IMR-90 (cell line): ENCODE results near the gene EFNA5. TPM values are rescaled to one million over a fixed set of nuclear protein-coding genes. Genes with fewer than 3 reads are reported as not detected.

Experiments
- ATAC-seq: fragments of 200-7000 bp; cut with Tn5 transposase; 2 replicates; pipeline ENCODE4 v1.9.1; 2020; ENCODE audit warnings: low read depth, mild to moderate bottlenecking, moderate library complexity
- BruUV-seq: library from RNA; stranded (reverse); fragments of 400-500 nt; replicated peaks from 2 replicates; lab custom pipeline; 2021; lab: Mats Ljungman, UMichigan
- CTCF ChIA-PET: fragments of 300-600 bp; formaldehyde crosslinking; extraction: SDS; loops from one replicate; lab custom pipeline; 2021; ENCODE audit warnings: antibody characterized with exemption; lab: Yijun Ruan, JAX
- POLR2A ChIA-PET: fragments of 300-600 bp; sonication (Branson Sonifier 250); formaldehyde crosslinking; loops from one replicate; lab custom pipeline; 2022; ENCODE audit warnings: antibody characterized with exemption; ENCODE audit not compliant: unreplicated experiment; lab: Charles Lee
- DNase-seq: peaks from one replicate; pipeline ENCODE4 v3.0.0; 2013
- H2AFZ ChIP-seq: replicated peaks from 2 replicates; pipeline ENCODE3; 2013; ENCODE audit warnings: low read length, mild to moderate bottlenecking; ENCODE audit not compliant: poor library complexity
- H2AK5ac ChIP-seq: 2 replicates; pipeline ENCODE4 v1.6.1; 2013; ENCODE audit warnings: low read depth, low read length, inconsistent platforms
- H2AK9ac ChIP-seq: replicated peaks from 2 replicates; pipeline ENCODE3; 2013; ENCODE audit warnings: mild to moderate bottlenecking, low read depth, low read length, moderate library complexity; ENCODE audit not compliant: poor library complexity
- H2BK120ac ChIP-seq: 2 replicates; pipeline ENCODE4 v1.6.1; 2013; ENCODE audit warnings: low read depth, low read length, inconsistent platforms
- H2BK15ac ChIP-seq: 3 replicates; pipeline ENCODE4 v1.6.1; 2013; ENCODE audit warnings: low read depth, low read length, inconsistent platforms
- H2BK20ac ChIP-seq: 2 replicates; pipeline ENCODE4 v1.6.1; 2013; ENCODE audit warnings: low read depth, mild to moderate bottlenecking, inconsistent platforms, low read length, moderate library complexity
- H2BK5ac ChIP-seq: 2 replicates; pipeline ENCODE4 v1.6.1; 2013; ENCODE audit warnings: mild to moderate bottlenecking, low read depth, low read length, inconsistent platforms; ENCODE audit not compliant: poor library complexity, severe bottlenecking
- H3K14ac ChIP-seq: replicated peaks from 2 replicates; pipeline ENCODE4 v1.6.1; 2013; ENCODE audit warnings: low read depth, low read length, inconsistent platforms
- H3K18ac ChIP-seq: 2 replicates; pipeline ENCODE4 v1.6.1; 2013; ENCODE audit warnings: low read depth, low read length, control low read depth
- H3K23ac ChIP-seq: 2 replicates; pipeline ENCODE4 v1.6.1; 2013; ENCODE audit warnings: low read depth, low read length, inconsistent platforms
- H3K27ac ChIP-seq: 2 replicates; pipeline ENCODE4 v1.5.1; 2013; ENCODE audit warnings: mild to moderate bottlenecking, control low read depth, low read length; ENCODE audit not compliant: insufficient read depth
- H3K27me3 ChIP-seq: 2 replicates; pipeline ENCODE4 v1.6.1; 2013; ENCODE audit warnings: low read length; ENCODE audit not compliant: control insufficient read depth, insufficient read depth
- H3K36me3 ChIP-seq: 2 replicates; pipeline ENCODE4 v1.6.1; 2013; ENCODE audit warnings: low read length, mixed read lengths; ENCODE audit not compliant: control insufficient read depth, insufficient read depth
- H3K4ac ChIP-seq: 2 replicates; pipeline ENCODE4 v1.6.1; 2013; ENCODE audit warnings: low read depth, low read length, inconsistent platforms
- H3K4me1 ChIP-seq: 2 replicates; pipeline ENCODE4 v1.6.1; 2013; ENCODE audit warnings: low read length, mixed read lengths; ENCODE audit not compliant: control insufficient read depth, insufficient read depth
- H3K4me2 ChIP-seq: 2 replicates; pipeline ENCODE4 v1.6.1; 2013; ENCODE audit warnings: low read depth, mild to moderate bottlenecking, control low read depth, low read length, moderate library complexity
- H3K4me3 ChIP-seq: 2 replicates; pipeline ENCODE4 v1.5.1; 2013; ENCODE audit warnings: low read depth, mild to moderate bottlenecking, control low read depth, low read length, moderate library complexity; ENCODE audit not compliant: insufficient read depth
- H3K56ac ChIP-seq: 2 replicates; pipeline ENCODE4 v1.6.1; 2013; ENCODE audit warnings: low read length, inconsistent platforms; ENCODE audit not compliant: insufficient read depth; ENCODE audit errors: extremely low read depth
- H3K79me1 ChIP-seq, 2 experiments: 2 replicates each; pipeline ENCODE4 v1.6.1; 2013; ENCODE audit warnings: low read length in 2 of 2, inconsistent platforms in 1 of 2, low read depth in 1 of 2
- H3K9ac ChIP-seq: 2 replicates; pipeline ENCODE4 v1.6.1; 2013; ENCODE audit warnings: low read depth, low read length, control low read depth
- H3K9me1 ChIP-seq: 2 replicates; pipeline ENCODE4 v1.6.1; 2013; ENCODE audit warnings: low read length, inconsistent platforms; ENCODE audit not compliant: insufficient read depth
- H3K9me3 ChIP-seq: 2 replicates; pipeline ENCODE4 v1.6.1; 2013; ENCODE audit warnings: low read length; ENCODE audit not compliant: control insufficient read depth, insufficient read depth
- H4K20me1 ChIP-seq: 2 replicates; pipeline ENCODE4 v1.6.1; 2013; ENCODE audit warnings: low read length, inconsistent platforms; ENCODE audit not compliant: insufficient read depth
- H4K5ac ChIP-seq: 2 replicates; pipeline ENCODE4 v1.6.1; 2013; ENCODE audit warnings: mild to moderate bottlenecking, low read depth, low read length, control low read depth
- H4K8ac ChIP-seq, 2 experiments: 2 replicates each; pipeline ENCODE4 v1.6.1; 2013; ENCODE audit warnings: low read depth in 2 of 2, low read length in 2 of 2, control low read depth in 1 of 2, inconsistent platforms in 1 of 2
- H4K91ac ChIP-seq: 2 replicates; pipeline ENCODE4 v1.6.1; 2013; ENCODE audit warnings: low read depth, low read length, inconsistent platforms; ENCODE audit not compliant: insufficient read depth
- BHLHE40 ChIP-seq: fragments of 150-350 bp; IDR thresholded peaks from 2 replicates; pipeline ENCODE4 v1.6.1; 2016; ENCODE audit warnings: mild to moderate bottlenecking, low read depth, low read length
- CEBPB ChIP-seq: IDR thresholded peaks from 2 replicates; pipeline ENCODE4 v1.6.1; 2012; ENCODE audit warnings: low read depth, low read length, improper control_type of control experiment
- CHD1 ChIP-seq: IDR thresholded peaks from 2 replicates; pipeline ENCODE4 v1.6.1; 2012; ENCODE audit warnings: low read depth, low read length, improper control_type of control experiment
- ELK1 ChIP-seq: fragments of 150-350 bp; IDR thresholded peaks from 2 replicates; pipeline ENCODE4 v1.6.1; 2016; ENCODE audit warnings: low read depth, mild to moderate bottlenecking, low read length, moderate library complexity, borderline replicate concordance
- FOS ChIP-seq: fragments of 150-350 bp; IDR thresholded peaks from 2 replicates; pipeline ENCODE4 v1.6.1; 2016; ENCODE audit warnings: low read depth, low read length
- MAFK ChIP-seq: IDR thresholded peaks from 2 replicates; pipeline ENCODE4 v1.6.1; 2012; ENCODE audit warnings: low read depth, low read length, improper control_type of control experiment
- MAZ ChIP-seq: IDR thresholded peaks from 2 replicates; pipeline ENCODE4 v1.6.1; 2012; ENCODE audit warnings: low read depth, mild to moderate bottlenecking, low read length, improper control_type of control experiment, moderate library complexity, borderline replicate concordance
- MXI1 ChIP-seq: IDR thresholded peaks from 2 replicates; pipeline ENCODE4 v1.6.1; 2012; ENCODE audit warnings: low read depth, mild to moderate bottlenecking, low read length, moderate library complexity, borderline replicate concordance
- NFE2L2 ChIP-seq: fragments of 150-350 bp; IDR thresholded peaks from 2 replicates; pipeline ENCODE4 v1.6.1; 2016; ENCODE audit warnings: low read depth, mild to moderate bottlenecking, low read length
- POLR2A ChIP-seq: IDR thresholded peaks from 2 replicates; pipeline ENCODE4 v1.6.1; 2012; ENCODE audit warnings: mild to moderate bottlenecking, low read depth, low read length
- RAD21 ChIP-seq: IDR thresholded peaks from 2 replicates; pipeline ENCODE4 v1.6.1; 2012; ENCODE audit warnings: low read length, improper control_type of control experiment
- RCOR1 ChIP-seq: IDR thresholded peaks from 2 replicates; pipeline ENCODE4 v1.6.1; 2012; ENCODE audit warnings: mild to moderate bottlenecking, low read length, improper control_type of control experiment; ENCODE audit not compliant: insufficient replicate concordance
- RFX5 ChIP-seq: IDR thresholded peaks from 2 replicates; pipeline ENCODE4 v1.8.0; 2012; ENCODE audit warnings: low read depth, mild to moderate bottlenecking, low read length, moderate library complexity
- SMC3 ChIP-seq: fragments of 150-350 bp; IDR thresholded peaks from 2 replicates; pipeline ENCODE4 v1.6.1; 2016; ENCODE audit warnings: low read depth, mild to moderate bottlenecking, antibody characterized with exemption, low read length, moderate library complexity
- WGBS, 2 experiments: methylation state at CpG; one replicate each; pipeline versions ENCODE4 v1.1.5 to v1.1.7; 2013; ENCODE audit warnings: missing lambda C conversion rate in 2 of 2; ENCODE audit not compliant: insufficient read length in 1 of 2; ENCODE audit errors: extremely low coverage in 2 of 2; 5-methylcytosine and 5-hydroxymethylcytosine counted together
- dilution Hi-C: fragments of 300-500 bp; cut with HindIII; formaldehyde crosslinking; loops from one replicate; pipeline ENCODE4 v1.14.3; 2018; ENCODE audit warnings: low sequenced_read_pairs; ENCODE audit not compliant: unreplicated experiment
- in situ Hi-C: fragments of 300-500 bp; cut with MboI; formaldehyde crosslinking; loops from 3 replicates; pipeline ENCODE4 v1.14.3; 2019; ENCODE audit warnings: low sequenced_read_pairs, inconsistent platforms, mixed read lengths
- intact Hi-C: fragments of 100-400 bp; cut with micrococcal nuclease; formaldehyde crosslinking; loops from 2 replicates; pipeline ENCODE4 v1.10.0; 2022
- polyA plus RNA-seq, 3 experiments: library from polyadenylated mRNA; depleted of rRNA; stranded (reverse); fragments of >200 nt; gene quantifications; 2 replicates each; pipeline ENCODE4 v1.2.3, GENCODE V29; 2012; ENCODE audit warnings: low replicate concordance in 1 of 3
- total RNA-seq: library from RNA; depleted of rRNA; stranded (reverse); fragments of >200 nt; gene quantifications from 2 replicates; pipeline ENCODE4 v1.2.3, GENCODE V29; 2012
- TF ChIP-seq, protein P1 (sequence below): fragments of 150-350 bp; IDR thresholded peaks from 2 replicates; pipeline ENCODE4 v1.6.1; 2017; ENCODE audit warnings: mild to moderate bottlenecking, antibody characterized with exemption, low read length, low read depth
- TF ChIP-seq, protein P2 (sequence below): conservative IDR thresholded peaks from 2 replicates; pipeline ENCODE4 v1.5.1; 2012; ENCODE audit warnings: mild to moderate bottlenecking, low read depth, low read length, improper control_type of control experiment

The EFNA5 gene
- total and polyA plus RNA-seq, 2 of the 4 experiments (the other 2 are of a cell fraction), result 1.5 to 1.6 TPM

GRCh38 chr5:107712359-107712870 lies 41.7 kb upstream of the EFNA5 start:
- no peak for TF ChIP-seq FOS
- TF ChIP-seq, protein P1, sequence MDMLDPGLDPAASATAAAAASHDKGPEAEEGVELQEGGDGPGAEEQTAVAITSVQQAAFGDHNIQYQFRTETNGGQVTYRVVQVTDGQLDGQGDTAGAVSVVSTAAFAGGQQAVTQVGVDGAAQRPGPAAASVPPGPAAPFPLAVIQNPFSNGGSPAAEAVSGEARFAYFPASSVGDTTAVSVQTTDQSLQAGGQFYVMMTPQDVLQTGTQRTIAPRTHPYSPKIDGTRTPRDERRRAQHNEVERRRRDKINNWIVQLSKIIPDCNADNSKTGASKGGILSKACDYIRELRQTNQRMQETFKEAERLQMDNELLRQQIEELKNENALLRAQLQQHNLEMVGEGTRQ, result no peak
- no peak for TF ChIP-seq CEBPB
- TF ChIP-seq POLR2A, result no peak
- no peak for TF ChIP-seq NFE2L2
- TF ChIP-seq RFX5, result no peak
- no peak for TF ChIP-seq MXI1
- TF ChIP-seq CHD1, result no peak
- no peak for TF ChIP-seq RAD21
- no peak for TF ChIP-seq ELK1
- no peak for TF ChIP-seq RCOR1
- TF ChIP-seq BHLHE40, result no peak
- TF ChIP-seq MAFK, result no peak
- no peak for TF ChIP-seq MAZ
- no peak for TF ChIP-seq SMC3
- TF ChIP-seq, protein P2, sequence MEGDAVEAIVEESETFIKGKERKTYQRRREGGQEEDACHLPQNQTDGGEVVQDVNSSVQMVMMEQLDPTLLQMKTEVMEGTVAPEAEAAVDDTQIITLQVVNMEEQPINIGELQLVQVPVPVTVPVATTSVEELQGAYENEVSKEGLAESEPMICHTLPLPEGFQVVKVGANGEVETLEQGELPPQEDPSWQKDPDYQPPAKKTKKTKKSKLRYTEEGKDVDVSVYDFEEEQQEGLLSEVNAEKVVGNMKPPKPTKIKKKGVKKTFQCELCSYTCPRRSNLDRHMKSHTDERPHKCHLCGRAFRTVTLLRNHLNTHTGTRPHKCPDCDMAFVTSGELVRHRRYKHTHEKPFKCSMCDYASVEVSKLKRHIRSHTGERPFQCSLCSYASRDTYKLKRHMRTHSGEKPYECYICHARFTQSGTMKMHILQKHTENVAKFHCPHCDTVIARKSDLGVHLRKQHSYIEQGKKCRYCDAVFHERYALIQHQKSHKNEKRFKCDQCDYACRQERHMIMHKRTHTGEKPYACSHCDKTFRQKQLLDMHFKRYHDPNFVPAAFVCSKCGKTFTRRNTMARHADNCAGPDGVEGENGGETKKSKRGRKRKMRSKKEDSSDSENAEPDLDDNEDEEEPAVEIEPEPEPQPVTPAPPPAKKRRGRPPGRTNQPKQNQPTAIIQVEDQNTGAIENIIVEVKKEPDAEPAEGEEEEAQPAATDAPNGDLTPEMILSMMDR, result no peak
- H3K14ac ChIP-seq, result no peak overlapping the region
- H3K56ac ChIP-seq, result no peak overlapping the region
- intact Hi-C loops, result no loop called here
- no peak overlapping the region for H4K5ac ChIP-seq
- H3K4me2 ChIP-seq, result no peak overlapping the region
- no peak overlapping the region for H4K91ac ChIP-seq
- H4K8ac ChIP-seq, result no peak overlapping the region
- H2BK5ac ChIP-seq, result no peak overlapping the region
- H3K9me3 ChIP-seq, result no peaks in the 10 kb centered on the region; the same call in 1 of the 2 replicates
- H3K79me1 ChIP-seq, result no peaks in the 10 kb centered on the region
- H2AK9ac ChIP-seq, result no peak overlapping the region
- no peak overlapping the region for H3K4me3 ChIP-seq
- no peaks in the 10 kb centered on the region for H3K9me1 ChIP-seq
- H3K23ac ChIP-seq, result no peak overlapping the region
- no peak for ATAC-seq
- no peaks in the 10 kb centered on the region for H4K20me1 ChIP-seq
- no peak overlapping the region for H2BK20ac ChIP-seq
- no peaks in the 10 kb centered on the region for H3K36me3 ChIP-seq
- dilution Hi-C loops, result no loop called here
- POLR2A ChIA-PET, result no interaction called here
- no peaks in the 10 kb centered on the region for H3K27me3 ChIP-seq
- no peak overlapping the region for H3K18ac ChIP-seq
- no peak for DNase-seq
- H3K4me1 ChIP-seq, result no peaks in the 10 kb centered on the region
- in situ Hi-C loops, result no loop called here
- H3K27ac ChIP-seq, result no peak overlapping the region
- H2AK5ac ChIP-seq, result no peak overlapping the region
- WGBS, 2 experiments, result no CpG with 5 or more reads among the region's 2 CpGs
- no peak overlapping the region for H3K4ac ChIP-seq
- BruUV-seq, result no TSS peak
- H2BK15ac ChIP-seq, result no peak overlapping the region
- no peak overlapping the region for H2AFZ ChIP-seq
- CTCF ChIA-PET, result no interaction called here
- H3K9ac ChIP-seq, result no peak overlapping the region
- no peak overlapping the region for H2BK120ac ChIP-seq
